Measurements from ENCODE around the gene MYOZ3.

MYOZ3 gene

DNA sequence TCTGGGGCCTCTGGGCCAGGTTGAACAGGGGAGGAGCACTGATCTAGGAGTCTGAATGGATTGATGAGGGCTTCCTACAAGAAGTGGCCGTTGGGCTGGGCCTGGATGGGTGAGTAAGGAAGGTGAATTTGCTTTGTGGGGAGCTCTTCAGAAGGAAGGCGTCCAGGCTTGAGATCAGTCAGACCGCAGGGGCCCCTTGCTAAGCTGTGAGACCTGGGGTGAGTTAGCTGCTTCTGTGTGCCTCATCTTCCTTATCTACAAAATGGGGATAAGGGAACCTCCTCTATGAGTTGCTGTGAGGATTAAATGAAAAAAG is 21.7 kb upstream of the MYOZ3 start:
- Histone ChIP-seq H3K36me3 (ENCODE audit: insufficient read depth, low read length) (no peaks in the 10 kb centered on the region), H3K9ac (ENCODE audit: low read length) (no peak overlapping the region), H3K4me3 (ENCODE audit: low read depth in 1 of 2, low read length in 2 of 2) (no peak overlapping the region), H3K27ac (ENCODE audit: low read depth, low read length) (no peak overlapping the region), H3K4me1 (ENCODE audit: insufficient read depth, low read length) (peaks cover 67% of the 10 kb centered on the region), H3K9me3 (ENCODE audit: low read length) (no peaks in the 10 kb centered on the region), H3K27me3 (ENCODE audit: control insufficient read depth in 1 of 2, insufficient read depth in 2 of 2, low read length in 2 of 2) (no peaks in the 10 kb centered on the region)

DNA sequence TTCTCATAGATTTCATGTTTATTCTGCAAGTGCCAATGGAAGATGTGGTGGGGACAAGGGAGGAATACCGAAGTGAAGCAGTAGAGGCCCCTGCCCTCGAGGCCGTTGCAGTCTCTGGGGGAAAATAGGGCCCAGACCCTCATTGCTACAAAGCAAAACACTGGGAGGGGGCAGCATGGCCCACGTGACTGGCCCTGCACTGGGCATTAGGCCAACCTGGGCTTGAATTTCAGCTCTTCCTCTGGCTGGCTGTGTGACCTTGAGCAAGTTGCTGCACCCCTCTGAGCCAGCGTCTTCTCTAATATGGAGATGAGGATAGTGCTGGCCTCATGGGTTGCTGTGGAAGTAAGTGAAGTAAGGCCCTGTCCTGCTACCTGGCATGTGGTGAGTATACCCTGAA is 21.3 kb upstream of the MYOZ3 start:
- H3K9ac ChIP-seq (ENCODE audit: low read length), result no peak overlapping the region
- no peaks in the 10 kb centered on the region for H3K36me3 ChIP-seq (ENCODE audit: insufficient read depth, low read length)
- peak overlapping the region; percentile 60 for H3K27ac ChIP-seq (ENCODE audit: low read depth, low read length)
- H3K4me1 ChIP-seq (ENCODE audit: insufficient read depth, low read length), result peaks cover 71% of the 10 kb centered on the region
- no peaks in the 10 kb centered on the region for H3K9me3 ChIP-seq (ENCODE audit: low read length)
- H3K4me3 ChIP-seq (ENCODE audit: low read depth in 1 of 2, low read length in 2 of 2), result no peak overlapping the region
- H3K27me3 ChIP-seq (ENCODE audit: control insufficient read depth in 1 of 2, insufficient read depth in 2 of 2, low read length in 2 of 2), result no peaks in the 10 kb centered on the region

DNA sequence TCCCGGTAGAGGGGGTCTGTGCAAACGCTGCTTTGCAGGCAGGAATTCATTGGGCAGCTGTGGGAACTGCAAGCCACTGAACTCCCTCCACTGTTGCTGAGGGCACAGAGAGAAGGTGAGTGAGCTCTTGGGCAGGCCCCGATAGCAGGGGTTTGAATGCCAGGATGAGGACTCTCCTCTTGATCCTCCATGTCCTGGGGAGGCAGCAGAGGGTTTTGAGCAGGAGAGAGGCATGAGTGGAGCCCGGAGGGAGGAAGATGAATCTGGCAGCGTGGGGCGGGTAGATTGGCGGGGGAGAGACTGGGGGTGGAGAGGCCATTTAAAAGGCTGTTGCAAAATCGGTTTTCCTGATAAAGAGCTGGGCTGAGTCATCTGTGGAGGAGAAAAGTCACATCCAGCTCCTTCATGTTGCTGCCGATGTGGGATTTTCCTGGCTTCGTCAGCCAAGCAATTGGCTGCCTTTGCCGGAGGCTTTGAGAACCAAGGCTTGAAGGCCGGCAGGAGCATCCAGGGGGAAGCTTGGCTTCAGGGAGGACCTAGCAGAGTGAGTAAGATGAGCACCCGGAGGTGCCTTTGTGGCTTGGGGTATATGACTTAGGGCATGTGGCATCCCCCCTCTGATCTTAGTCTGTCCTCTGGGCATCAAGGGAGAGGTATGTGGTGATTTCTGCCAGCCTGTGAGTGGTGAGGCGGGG is 20.6 kb upstream of the MYOZ3 start, which contains the start of gene SYNPO:
TSS of gene SYNPO (plus strand) at position 350 of the 695 bp plus-strand sequence. CDS start 7,616 bp downstream, outside the sequence.
- Histone ChIP-seq H3K27me3 (ENCODE audit: control insufficient read depth in 1 of 2, insufficient read depth in 2 of 2, low read length in 2 of 2) (no peaks in the 10 kb centered on the region), H3K36me3 (ENCODE audit: insufficient read depth, low read length) (no peaks in the 10 kb centered on the region), H3K4me1 (ENCODE audit: insufficient read depth, low read length) (peaks cover 78% of the 10 kb centered on the region), H3K4me3 (ENCODE audit: low read depth in 1 of 2, low read length in 2 of 2) (peak within 1 kb of the TSS in 1 of 2 donors; percentile 24), H3K27ac (ENCODE audit: low read depth, low read length) (peak within 1 kb of the TSS; percentile 60), H3K9ac (ENCODE audit: low read length) (no peak within 1 kb of the TSS), H3K9me3 (ENCODE audit: low read length) (no peaks in the 10 kb centered on the region)

DNA sequence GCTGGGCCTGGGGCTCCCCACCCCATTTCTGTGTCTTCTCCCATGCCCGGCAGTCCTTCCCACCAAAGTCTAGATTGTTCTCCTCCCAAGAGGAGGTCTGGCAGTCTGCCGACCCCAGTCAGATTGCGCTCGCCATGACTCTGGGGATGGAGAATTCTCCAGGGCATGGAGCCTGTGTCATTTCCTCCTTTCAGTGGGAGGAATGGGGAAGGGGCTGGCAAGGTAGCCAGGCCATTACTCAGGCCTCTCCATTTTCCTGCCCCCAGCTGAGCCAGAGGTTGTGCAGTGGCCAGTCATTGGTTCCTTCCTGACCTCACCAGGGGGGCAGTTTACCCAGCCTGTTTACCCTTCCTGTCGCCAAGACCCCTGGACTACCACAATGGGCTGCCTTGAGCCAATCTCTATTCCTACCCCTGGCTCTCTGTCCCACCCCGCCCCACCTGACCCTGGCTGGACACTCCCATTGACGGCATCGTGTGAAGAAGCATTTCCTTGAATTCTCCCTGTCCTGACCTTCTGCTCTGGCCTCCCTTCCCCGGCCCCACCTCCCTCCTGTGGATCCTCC is 20.0 kb upstream of the MYOZ3 start:
- Histone ChIP-seq H3K36me3 (ENCODE audit: insufficient read depth, low read length) (no peaks in the 10 kb centered on the region), H3K9me3 (ENCODE audit: low read length) (no peaks in the 10 kb centered on the region), H3K27me3 (ENCODE audit: control insufficient read depth in 1 of 2, insufficient read depth in 2 of 2, low read length in 2 of 2) (no peaks in the 10 kb centered on the region), H3K9ac (ENCODE audit: low read length) (no peak overlapping the region), H3K4me1 (ENCODE audit: insufficient read depth, low read length) (peaks cover 78% of the 10 kb centered on the region), H3K27ac (ENCODE audit: low read depth, low read length) (peak overlapping the region; percentile 60), H3K4me3 (ENCODE audit: low read depth in 1 of 2, low read length in 2 of 2) (peak overlapping the region in 1 of 2 donors; percentile 24)

DNA sequence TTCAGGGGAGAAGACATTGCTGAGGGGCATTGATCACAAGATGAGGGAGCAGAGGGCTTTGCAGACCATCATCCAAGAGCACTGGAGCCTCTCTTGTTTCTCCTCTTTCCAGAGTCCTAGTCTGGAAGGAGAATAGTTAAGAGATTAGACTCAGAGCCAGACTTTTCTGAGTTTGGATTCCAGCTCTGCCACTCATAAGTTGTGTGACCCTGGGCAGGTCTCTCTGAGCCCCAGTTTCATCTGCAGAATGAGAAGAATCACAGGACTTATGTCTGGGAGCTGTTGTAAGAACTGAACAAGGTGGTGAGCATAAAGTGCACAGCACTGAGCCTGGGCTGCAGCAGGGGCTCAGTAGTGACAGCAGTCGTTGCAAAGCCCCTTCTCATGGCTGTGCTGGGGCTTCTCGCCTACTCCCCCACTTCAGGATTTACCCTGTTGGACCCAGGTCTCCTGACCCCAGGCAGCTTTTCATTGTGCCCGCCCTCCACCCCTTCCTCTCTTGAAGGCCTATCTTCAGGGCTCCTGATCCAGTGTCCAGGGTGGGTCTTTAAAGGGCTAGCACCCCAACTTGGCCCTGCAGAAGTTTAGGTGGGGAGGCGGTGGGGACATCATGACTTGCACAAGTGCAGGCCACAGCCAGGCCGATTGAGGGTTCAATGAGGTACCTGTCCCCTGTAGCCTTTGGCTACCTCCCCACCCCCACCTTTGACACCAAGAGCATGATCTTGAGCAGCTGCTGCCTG is 19.1 kb upstream of the MYOZ3 start:
- no peaks in the 10 kb centered on the region for H3K27me3 ChIP-seq (ENCODE audit: control insufficient read depth in 1 of 2, insufficient read depth in 2 of 2, low read length in 2 of 2)
- H3K4me1 ChIP-seq (ENCODE audit: insufficient read depth, low read length), result peaks cover 69% of the 10 kb centered on the region
- H3K36me3 ChIP-seq (ENCODE audit: insufficient read depth, low read length), result no peaks in the 10 kb centered on the region
- H3K27ac ChIP-seq (ENCODE audit: low read depth, low read length), result peak overlapping the region; percentile 4
- no peaks in the 10 kb centered on the region for H3K9me3 ChIP-seq (ENCODE audit: low read length)
- no peak overlapping the region for H3K9ac ChIP-seq (ENCODE audit: low read length)
- peak overlapping the region in 1 of 2 donors; percentile 6 for H3K4me3 ChIP-seq (ENCODE audit: low read depth in 1 of 2, low read length in 2 of 2)

DNA sequence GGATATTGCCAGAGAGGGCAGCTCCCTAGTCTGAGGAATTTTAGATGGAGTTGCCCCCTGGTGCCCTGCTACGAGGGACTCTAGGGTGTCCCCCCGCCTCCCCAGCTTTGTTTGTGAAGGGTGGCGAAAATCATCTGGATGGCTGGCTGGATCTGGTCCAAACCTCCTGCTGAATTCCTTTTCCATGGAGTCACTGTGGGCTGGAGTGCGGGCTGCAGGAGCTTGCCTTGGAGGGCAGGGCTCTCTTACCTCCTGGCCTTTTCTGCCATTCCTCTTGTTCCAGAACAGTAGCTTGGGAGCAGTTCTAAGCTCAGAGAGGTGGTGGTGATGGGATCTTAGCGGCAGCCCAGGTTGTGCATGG is 18.5 kb upstream of the MYOZ3 start:
- H3K9ac ChIP-seq (ENCODE audit: low read length), result no peak overlapping the region
- peak overlapping the region; percentile 4 for H3K27ac ChIP-seq (ENCODE audit: low read depth, low read length)
- no peaks in the 10 kb centered on the region for H3K36me3 ChIP-seq (ENCODE audit: insufficient read depth, low read length)
- peaks cover 70% of the 10 kb centered on the region for H3K4me1 ChIP-seq (ENCODE audit: insufficient read depth, low read length)
- H3K4me3 ChIP-seq (ENCODE audit: low read depth in 1 of 2, low read length in 2 of 2), result peak overlapping the region in 1 of 2 donors; percentile 6
- H3K27me3 ChIP-seq (ENCODE audit: control insufficient read depth in 1 of 2, insufficient read depth in 2 of 2, low read length in 2 of 2), result no peaks in the 10 kb centered on the region
- no peaks in the 10 kb centered on the region for H3K9me3 ChIP-seq (ENCODE audit: low read length)

DNA sequence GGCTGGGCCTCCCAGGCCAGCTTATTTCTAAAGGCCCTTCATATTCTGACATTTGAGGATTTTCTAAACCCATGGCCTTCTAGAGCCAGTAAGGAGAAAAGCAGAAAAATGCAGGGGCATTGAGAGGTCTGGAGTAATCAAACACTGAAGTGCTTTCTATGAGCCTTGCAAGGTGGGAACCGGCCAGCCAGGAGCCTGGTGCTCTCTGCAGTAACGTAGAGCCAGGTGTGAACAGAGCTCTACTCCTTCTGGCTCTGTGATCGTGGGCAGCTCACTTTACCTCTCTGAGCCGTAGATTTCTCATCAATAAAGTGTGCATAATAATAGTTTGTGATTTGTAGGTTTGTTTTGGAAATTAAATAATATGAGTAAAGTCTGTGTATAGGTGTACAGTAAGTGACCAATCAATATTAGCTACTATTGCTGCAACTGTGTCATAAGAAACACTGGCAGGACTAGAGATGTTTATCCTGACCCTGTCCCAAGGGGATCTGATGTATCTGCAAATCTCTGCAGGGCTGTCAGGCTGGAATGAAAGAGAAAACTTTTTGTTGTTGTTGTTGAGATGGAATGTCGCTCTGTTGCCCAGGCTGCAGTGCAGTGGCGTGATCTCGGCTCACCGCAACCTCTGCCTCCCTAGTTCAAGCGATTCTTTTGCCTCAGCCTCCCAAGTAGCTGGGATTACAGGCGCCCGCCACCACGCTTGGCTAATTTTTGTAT is 17.9 kb upstream of the MYOZ3 start:
- Histone ChIP-seq H3K4me1 (ENCODE audit: insufficient read depth, low read length) (peaks cover 70% of the 10 kb centered on the region), H3K4me3 (ENCODE audit: low read depth in 1 of 2, low read length in 2 of 2) (peak overlapping the region in 1 of 2 donors; percentile 6), H3K27me3 (ENCODE audit: control insufficient read depth in 1 of 2, insufficient read depth in 2 of 2, low read length in 2 of 2) (no peaks in the 10 kb centered on the region), H3K36me3 (ENCODE audit: insufficient read depth, low read length) (no peaks in the 10 kb centered on the region), H3K27ac (ENCODE audit: low read depth, low read length) (peak overlapping the region; percentile 4), H3K9me3 (ENCODE audit: low read length) (no peaks in the 10 kb centered on the region), H3K9ac (ENCODE audit: low read length) (no peak overlapping the region)

DNA sequence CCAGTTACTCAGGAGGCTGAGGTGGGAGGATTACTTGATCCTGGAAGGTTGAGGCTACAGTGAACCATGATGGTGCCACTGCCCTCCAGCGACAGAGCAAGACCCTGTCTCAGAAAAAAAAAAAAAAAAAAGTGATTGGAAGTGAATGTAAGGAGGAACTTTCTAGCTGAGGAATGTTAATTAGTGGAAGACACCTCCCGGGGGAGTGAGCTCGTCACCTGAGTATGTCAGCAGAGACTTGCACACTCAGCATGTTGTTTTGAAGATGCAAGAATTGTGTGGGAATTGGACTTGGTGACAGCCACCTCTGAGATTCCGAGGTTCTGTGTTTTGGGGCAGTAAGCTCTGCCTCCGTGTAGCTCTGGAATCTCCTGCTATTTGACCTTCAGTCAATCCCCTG is 17.0 kb upstream of the MYOZ3 start:
- Histone ChIP-seq H3K4me3 (ENCODE audit: low read depth in 1 of 2, low read length in 2 of 2) (no peak overlapping the region), H3K9ac (ENCODE audit: low read length) (no peak overlapping the region), H3K9me3 (ENCODE audit: low read length) (no peaks in the 10 kb centered on the region), H3K4me1 (ENCODE audit: insufficient read depth, low read length) (peaks cover 69% of the 10 kb centered on the region), H3K27ac (ENCODE audit: low read depth, low read length) (no peak overlapping the region), H3K27me3 (ENCODE audit: control insufficient read depth in 1 of 2, insufficient read depth in 2 of 2, low read length in 2 of 2) (no peaks in the 10 kb centered on the region), H3K36me3 (ENCODE audit: insufficient read depth, low read length) (peaks cover 6% of the 10 kb centered on the region)

DNA sequence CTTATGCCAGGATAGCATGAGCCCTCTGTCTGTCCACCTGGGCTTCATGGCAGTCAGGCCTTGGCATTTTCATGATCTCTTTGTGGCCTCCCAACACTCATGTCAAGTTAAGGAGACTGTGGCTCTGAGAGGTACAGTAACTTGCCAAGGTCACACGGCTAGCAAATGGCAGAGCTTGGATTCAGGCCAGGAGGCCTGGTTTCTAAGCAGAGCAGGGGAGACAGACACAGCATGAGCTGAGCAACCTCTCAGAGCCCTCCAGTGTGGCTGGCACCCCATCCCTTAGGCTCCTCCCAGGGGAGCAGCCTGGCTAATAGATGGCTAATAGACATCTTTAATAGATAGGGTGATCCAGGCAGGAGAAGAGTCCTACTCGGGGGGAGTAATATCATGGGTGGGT is 16.5 kb upstream of the MYOZ3 start:
- Histone ChIP-seq H3K36me3 (ENCODE audit: insufficient read depth, low read length) (peaks cover 6% of the 10 kb centered on the region), H3K27ac (ENCODE audit: low read depth, low read length) (peak overlapping the region; percentile 19), H3K9ac (ENCODE audit: low read length) (no peak overlapping the region), H3K9me3 (ENCODE audit: low read length) (no peaks in the 10 kb centered on the region), H3K27me3 (ENCODE audit: control insufficient read depth in 1 of 2, insufficient read depth in 2 of 2, low read length in 2 of 2) (no peaks in the 10 kb centered on the region), H3K4me1 (ENCODE audit: insufficient read depth, low read length) (peaks cover 65% of the 10 kb centered on the region), H3K4me3 (ENCODE audit: low read depth in 1 of 2, low read length in 2 of 2) (no peak overlapping the region)

DNA sequence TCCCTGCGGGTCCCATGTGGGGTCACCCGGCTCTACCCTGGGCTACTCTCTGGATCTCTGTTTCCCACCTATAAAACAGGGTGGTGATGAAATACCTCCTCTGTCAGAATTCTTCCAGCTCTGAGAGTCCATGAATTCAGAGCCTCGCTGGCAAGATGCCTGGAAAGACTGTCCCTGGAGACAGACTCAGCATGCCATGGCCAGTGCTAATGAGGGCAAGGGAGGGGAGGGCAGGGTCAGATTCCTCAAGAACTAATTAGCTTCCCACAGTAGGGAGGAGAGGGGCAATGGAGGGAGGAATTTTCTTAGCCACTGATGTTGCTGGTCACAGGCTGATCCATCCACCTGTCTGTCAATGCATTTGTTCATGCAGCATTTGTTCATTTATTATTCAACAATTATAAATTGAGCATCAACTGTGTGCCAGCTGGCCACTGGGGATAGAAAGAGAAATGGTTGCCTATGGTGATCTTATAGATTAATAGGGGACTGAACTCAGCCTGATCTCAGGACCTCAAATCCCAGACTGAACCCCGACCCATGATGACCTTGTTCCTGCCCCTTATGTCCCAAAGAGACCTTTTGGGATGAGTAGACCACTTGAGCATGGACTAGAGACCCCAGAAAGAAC is 15.9 kb upstream of the MYOZ3 start:
- Histone ChIP-seq H3K4me1 (ENCODE audit: insufficient read depth, low read length) (peaks cover 58% of the 10 kb centered on the region), H3K9me3 (ENCODE audit: low read length) (no peaks in the 10 kb centered on the region), H3K27me3 (ENCODE audit: control insufficient read depth in 1 of 2, insufficient read depth in 2 of 2, low read length in 2 of 2) (no peaks in the 10 kb centered on the region), H3K4me3 (ENCODE audit: low read depth in 1 of 2, low read length in 2 of 2) (no peak overlapping the region), H3K27ac (ENCODE audit: low read depth, low read length) (peak overlapping the region; percentile 19), H3K9ac (ENCODE audit: low read length) (no peak overlapping the region), H3K36me3 (ENCODE audit: insufficient read depth, low read length) (peaks cover 7% of the 10 kb centered on the region)

Data from muscle layer of colon (tissue), 2 donors.